ENCODE measurements around the gene MAEA. TPM values are rescaled to one million over a fixed set of nuclear protein-coding genes. Genes with fewer than 3 reads are reported as not detected.

Gene MAEA
- total RNA-seq, 3 donors from 2014 or later, result 61.9 to 66.9 (median 65.3) TPM

DNA sequence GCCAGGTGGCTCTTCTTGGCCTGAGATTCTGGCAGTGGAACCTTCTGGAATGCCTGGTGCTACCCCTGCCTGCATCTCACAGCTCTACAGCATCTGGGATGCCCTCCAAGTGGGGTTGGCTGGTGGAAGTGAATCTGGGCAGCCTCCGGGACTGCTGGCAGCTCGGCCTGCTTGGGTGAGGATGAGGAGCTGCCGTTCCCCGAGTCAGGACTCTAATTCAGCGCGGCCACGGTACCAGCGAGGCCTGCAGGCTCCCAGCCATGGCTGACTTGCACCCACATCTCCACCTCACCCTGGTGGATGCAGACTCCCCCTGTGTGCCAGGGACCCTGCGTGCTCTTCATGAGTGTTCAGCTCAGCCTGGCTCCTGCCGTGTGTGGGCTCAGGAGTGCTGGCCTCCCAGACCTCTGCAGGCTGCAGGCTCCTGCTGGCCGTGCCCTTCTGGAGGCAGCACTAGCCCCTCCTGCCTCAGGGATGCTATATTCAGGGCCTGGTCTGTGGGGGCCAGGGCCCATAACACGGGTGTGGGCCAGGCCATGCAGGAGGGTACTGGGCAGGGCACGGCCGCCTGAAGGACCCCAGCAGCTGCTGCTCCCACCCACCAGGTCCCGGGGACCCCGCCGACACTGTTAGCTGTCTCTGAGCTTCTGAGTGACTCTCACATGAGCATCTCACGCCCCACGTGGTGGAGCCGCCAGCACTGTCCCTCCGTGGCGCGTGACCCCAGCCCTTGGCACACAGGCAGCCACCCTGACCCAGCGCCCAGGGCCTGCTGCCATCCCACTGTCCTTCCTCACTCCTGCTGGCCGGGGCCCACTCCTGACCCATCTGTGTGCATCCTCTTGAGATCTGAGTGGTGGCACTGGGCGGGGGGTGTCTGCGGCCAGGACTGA lies 67.9 kb downstream of the MAEA start:
- no peak overlapping the region for H3K4me3 Mint-ChIP-seq
- ATAC-seq (no peak), DNase-seq (no peak)
- no peaks in the 10 kb centered on the region for H3K4me1 Mint-ChIP-seq (ENCODE audit: low read depth)
- peaks cover 15% of the 10 kb centered on the region for H3K36me3 Mint-ChIP-seq (ENCODE audit: insufficient read depth)
- H3K27me3 Mint-ChIP-seq (ENCODE audit: low read depth), result no peaks in the 10 kb centered on the region
- H3K9me3 Mint-ChIP-seq, result no peaks in the 10 kb centered on the region

DNA sequence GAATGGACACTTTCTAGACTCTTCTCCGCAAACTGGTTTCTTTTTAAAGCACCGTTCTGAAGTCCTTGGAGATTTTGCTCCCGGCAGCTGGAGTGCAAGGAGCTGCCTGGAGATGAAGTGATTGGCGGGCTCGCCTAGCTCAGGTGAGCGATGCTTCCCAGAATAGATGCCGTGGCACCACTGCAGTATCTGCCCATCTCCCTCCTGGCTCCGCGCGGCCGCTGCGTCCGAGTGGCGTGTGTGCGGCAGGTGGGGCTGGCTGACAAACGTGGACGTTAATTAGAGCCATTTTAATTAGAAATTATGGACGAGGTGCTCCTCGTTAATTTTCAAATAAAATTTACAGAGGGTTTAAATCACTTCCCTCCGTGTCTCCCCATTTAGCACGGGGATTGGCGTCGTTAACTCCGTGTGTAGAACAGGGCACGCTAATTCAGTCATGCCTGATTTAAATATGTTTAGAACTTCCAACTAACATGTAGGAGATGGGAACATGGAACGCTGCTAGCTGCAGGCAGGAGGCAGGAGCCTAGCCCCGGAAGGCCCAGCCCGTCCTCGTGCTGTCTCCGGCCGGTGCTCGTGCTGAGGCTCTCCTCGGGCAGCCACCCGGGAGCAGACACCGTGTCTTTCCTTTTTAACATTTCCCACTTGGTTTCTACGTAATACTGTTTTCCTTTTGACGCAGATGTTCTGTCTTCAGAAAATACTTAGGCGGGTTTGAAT lies 68.9 kb downstream of the MAEA start:
- Mint-ChIP-seq H3K4me3 (no peak overlapping the region), H3K4me1 (ENCODE audit: low read depth) (no peaks in the 10 kb centered on the region), H3K9me3 (no peaks in the 10 kb centered on the region), H3K27me3 (ENCODE audit: low read depth) (no peaks in the 10 kb centered on the region), H3K36me3 (ENCODE audit: insufficient read depth) (peaks cover 12% of the 10 kb centered on the region)
- DNase-seq, result no peak
- ATAC-seq, result no peak

DNA sequence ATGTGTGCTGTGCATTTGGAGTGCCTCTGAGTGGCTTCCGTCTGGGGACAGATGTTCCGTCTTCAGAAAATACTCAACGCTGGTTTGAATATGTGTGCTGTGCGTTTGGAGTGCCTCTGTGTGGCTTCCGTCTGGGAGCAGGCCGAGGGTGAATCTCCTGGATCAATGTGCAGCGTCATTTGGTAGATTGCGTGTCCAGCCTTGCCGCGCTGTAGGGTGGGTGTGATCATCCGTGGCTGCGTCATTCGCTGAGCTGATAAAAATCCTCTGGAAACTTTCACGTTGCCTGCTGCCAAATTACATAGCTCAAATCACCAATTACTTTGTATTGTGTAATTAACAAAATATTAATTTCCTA lies 69.4 kb downstream of the MAEA start:
- Mint-ChIP-seq H3K4me3 (no peak overlapping the region), H3K9me3 (no peaks in the 10 kb centered on the region), H3K36me3 (ENCODE audit: insufficient read depth) (peaks cover 12% of the 10 kb centered on the region), H3K27me3 (ENCODE audit: low read depth) (no peaks in the 10 kb centered on the region), H3K4me1 (ENCODE audit: low read depth) (no peaks in the 10 kb centered on the region)
- DNase-seq (no peak), ATAC-seq (no peak)

DNA sequence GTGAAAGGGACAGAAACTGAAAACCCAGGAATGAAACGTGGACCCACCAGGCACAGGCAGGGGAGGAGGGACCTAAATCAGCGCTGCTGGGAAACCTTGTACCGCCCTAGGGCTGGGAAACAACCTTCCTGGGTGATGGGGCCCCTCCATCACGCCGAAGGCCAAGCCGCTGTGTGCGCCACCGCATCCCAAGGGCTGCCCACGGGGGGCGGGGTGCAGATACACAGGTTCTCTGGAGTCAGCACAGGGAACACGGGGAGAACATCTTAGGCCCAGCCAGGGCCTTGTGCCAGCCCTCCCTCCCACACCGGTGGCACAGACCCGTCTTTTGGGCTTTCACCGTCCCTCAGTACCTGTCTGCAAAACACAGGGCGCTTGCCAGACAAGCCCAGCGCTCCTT lies 70.3 kb downstream of the MAEA start:
- Mint-ChIP-seq H3K4me1 (ENCODE audit: low read depth) (no peaks in the 10 kb centered on the region), H3K36me3 (ENCODE audit: insufficient read depth) (peaks cover 9% of the 10 kb centered on the region), H3K4me3 (no peak overlapping the region), H3K27me3 (ENCODE audit: low read depth) (no peaks in the 10 kb centered on the region), H3K9me3 (no peaks in the 10 kb centered on the region)
- no peak for ATAC-seq
- no peak for DNase-seq

DNA sequence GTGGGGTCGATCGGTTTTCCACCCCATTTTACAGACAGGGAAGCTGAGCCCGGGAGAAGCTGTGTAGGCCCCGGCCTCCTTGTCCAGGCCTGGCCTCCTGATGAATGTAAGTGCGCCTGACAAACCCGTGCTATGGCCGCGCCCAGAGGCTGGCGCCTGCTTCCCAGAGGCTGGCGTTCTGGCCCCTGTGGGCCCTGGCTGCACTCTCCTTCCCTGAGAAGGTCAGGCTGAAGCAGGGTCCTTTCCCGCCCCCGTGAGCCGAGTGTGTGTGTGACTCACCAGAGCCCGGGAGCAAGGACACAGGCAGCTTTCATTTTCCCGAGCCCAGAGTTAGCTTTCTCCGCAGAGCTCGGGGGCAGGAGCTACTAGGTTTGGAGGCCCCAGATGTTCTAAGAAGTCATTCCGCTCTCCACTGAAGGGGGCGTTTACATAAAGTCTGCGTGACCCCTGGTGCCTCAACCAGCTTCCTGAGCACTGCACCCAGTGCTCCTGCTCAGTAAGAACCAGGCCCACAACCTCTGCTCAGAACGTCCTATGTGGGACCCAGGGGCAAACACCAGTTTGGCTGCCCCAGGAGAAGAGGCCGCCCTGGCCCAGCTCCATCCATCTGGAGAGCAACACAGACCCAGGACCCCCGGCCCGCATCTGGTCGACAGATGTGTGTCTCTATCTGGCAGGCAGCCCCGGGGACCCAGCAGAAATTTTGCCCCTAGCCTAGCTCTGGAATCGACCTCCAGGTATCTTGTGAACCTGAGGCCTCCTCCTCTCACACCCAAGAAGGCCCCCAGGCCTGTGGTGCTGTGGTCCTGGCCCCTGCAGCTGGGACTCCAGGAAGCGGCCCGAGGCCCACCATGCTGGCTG lies 71.0 kb downstream of the MAEA start:
- H3K27me3 Mint-ChIP-seq (ENCODE audit: low read depth), result no peaks in the 10 kb centered on the region

DNA sequence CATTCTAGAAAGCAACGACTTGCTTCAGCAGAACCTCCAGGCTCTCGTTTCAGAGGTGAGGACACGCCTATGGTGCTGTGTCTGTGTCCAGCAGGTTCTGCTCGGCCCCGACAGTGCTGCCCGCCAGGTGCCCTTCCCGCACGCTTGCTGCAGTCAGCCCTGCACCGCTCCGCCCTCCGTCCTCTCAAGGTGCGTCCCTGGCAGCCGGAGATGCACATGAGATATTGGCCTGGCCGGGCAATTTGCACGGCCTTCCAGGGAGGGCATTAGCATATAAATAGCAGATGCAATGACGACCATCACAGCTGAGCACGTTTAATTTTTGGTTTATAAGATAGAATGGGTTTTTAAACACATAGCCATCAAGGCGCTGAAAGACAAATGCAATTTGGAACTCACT lies 71.7 kb downstream of the MAEA start:
- ATAC-seq (no peak), DNase-seq (no peak)
- Mint-ChIP-seq H3K27me3 (ENCODE audit: low read depth) (no peaks in the 10 kb centered on the region), H3K4me1 (ENCODE audit: low read depth) (no peaks in the 10 kb centered on the region), H3K4me3 (no peak overlapping the region), H3K36me3 (ENCODE audit: insufficient read depth) (peaks cover 4% of the 10 kb centered on the region), H3K9me3 (no peaks in the 10 kb centered on the region)

More for the DNA sequence above, 71.0 kb downstream of the MAEA start:
- no peak for ATAC-seq
- peaks cover 7% of the 10 kb centered on the region for H3K36me3 Mint-ChIP-seq (ENCODE audit: insufficient read depth)
- no peak for DNase-seq
- H3K4me3 Mint-ChIP-seq, result no peak overlapping the region
- H3K4me1 Mint-ChIP-seq (ENCODE audit: low read depth), result no peaks in the 10 kb centered on the region
- H3K9me3 Mint-ChIP-seq, result no peaks in the 10 kb centered on the region

DNA sequence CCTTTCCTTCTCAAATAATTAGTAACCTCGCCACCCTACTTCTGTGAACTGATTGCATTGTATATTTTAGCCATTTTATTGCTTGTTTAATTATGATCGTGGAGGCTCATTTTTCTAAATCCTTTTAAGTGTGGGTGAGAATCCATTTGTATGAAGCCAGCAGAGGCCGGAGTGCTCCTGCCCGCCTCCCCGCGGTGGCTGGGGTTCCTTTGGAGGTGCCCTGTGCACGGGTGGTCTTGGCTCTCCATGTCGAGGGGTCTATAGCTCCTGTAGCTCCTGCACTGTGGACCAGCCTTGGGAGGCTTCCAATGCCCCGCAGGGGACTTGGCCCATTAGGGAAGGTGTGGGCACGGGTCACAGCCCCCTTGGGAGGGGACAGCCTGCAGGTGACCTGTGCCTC lies 72.4 kb downstream of the MAEA start:
- no peak overlapping the region for H3K4me3 Mint-ChIP-seq
- no peaks in the 10 kb centered on the region for H3K4me1 Mint-ChIP-seq (ENCODE audit: low read depth)
- DNase-seq (no peak), ATAC-seq (no peak)
- peaks cover 4% of the 10 kb centered on the region for H3K36me3 Mint-ChIP-seq (ENCODE audit: insufficient read depth)
- no peaks in the 10 kb centered on the region for H3K9me3 Mint-ChIP-seq
- H3K27me3 Mint-ChIP-seq (ENCODE audit: low read depth), result no peaks in the 10 kb centered on the region

DNA sequence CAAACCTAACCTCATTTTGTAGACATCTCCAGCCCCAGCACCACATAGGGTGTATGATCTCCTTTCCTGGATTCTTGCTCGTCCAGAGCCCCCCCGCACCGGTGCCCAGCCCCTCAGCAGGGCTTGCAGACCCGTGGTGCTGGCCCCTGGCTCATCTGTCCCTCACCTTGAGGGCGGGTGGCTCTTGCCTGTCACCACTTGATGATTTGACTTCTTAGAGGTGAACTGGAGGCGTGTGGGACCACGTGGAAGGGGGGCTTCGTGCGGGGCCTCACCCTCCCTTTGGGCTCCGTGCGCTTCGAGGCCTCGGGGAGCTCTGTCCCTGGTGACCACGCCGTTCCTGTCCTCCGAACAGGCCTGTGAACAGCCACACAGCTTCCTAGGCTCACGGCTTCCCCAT lies 72.8 kb downstream of the MAEA start:
- peaks cover 4% of the 10 kb centered on the region for H3K36me3 Mint-ChIP-seq (ENCODE audit: insufficient read depth)
- H3K27me3 Mint-ChIP-seq (ENCODE audit: low read depth), result no peaks in the 10 kb centered on the region
- H3K4me3 Mint-ChIP-seq, result no peak overlapping the region
- H3K9me3 Mint-ChIP-seq, result no peaks in the 10 kb centered on the region
- DNase-seq (no peak), ATAC-seq (no peak)
- H3K4me1 Mint-ChIP-seq (ENCODE audit: low read depth), result no peaks in the 10 kb centered on the region

DNA sequence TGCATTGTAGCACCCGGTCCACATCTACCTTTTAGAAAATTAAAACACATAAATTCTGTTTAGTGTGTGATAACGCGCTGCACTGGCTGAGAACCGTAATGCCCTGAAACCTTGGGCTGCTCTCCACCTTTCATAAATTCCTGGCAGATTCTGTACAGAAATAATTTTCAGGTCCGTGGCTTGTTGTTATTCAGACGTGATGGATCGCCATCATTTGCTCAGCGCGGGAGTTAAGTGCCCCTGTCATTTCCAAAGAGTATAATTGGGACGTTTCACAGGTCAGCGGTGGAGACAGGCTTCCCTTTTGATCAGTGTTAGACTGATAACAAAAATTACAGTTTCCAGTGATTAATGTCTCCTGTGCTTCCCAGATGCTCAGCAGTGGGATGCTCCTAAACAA lies 73.8 kb downstream of the MAEA start:
- H3K9me3 Mint-ChIP-seq, result no peaks in the 10 kb centered on the region
- no peak overlapping the region for H3K4me3 Mint-ChIP-seq
- H3K27me3 Mint-ChIP-seq (ENCODE audit: low read depth), result no peaks in the 10 kb centered on the region
- ATAC-seq (no peak), DNase-seq (no peak)
- H3K4me1 Mint-ChIP-seq (ENCODE audit: low read depth), result no peaks in the 10 kb centered on the region
- peaks cover 4% of the 10 kb centered on the region for H3K36me3 Mint-ChIP-seq (ENCODE audit: insufficient read depth)

DNA sequence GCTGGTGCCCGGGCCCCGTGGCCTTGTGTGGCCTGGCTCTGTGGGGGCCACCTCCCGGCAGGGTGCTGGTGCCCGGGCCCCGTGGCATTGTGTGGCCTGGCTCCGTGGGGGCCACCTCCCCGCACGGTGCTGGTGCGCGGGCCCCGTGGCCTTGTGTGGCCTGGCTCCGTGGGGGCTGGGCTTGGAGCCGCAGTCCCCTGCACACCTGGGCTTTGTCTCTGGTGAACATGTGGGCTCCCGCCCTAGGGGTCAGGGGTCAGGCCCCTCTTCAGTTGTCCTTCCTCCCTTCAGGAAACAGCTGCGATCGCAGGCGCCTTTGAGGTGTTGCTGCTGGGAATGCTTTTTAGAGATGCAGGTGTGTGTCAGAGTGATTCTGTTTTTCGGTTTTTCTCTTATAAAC lies 74.5 kb downstream of the MAEA start:
- DNase-seq (no peak), ATAC-seq (no peak)
- Mint-ChIP-seq H3K4me1 (ENCODE audit: low read depth) (no peaks in the 10 kb centered on the region), H3K36me3 (ENCODE audit: insufficient read depth) (no peaks in the 10 kb centered on the region), H3K4me3 (no peak overlapping the region), H3K9me3 (no peaks in the 10 kb centered on the region), H3K27me3 (ENCODE audit: low read depth) (no peaks in the 10 kb centered on the region)

DNA sequence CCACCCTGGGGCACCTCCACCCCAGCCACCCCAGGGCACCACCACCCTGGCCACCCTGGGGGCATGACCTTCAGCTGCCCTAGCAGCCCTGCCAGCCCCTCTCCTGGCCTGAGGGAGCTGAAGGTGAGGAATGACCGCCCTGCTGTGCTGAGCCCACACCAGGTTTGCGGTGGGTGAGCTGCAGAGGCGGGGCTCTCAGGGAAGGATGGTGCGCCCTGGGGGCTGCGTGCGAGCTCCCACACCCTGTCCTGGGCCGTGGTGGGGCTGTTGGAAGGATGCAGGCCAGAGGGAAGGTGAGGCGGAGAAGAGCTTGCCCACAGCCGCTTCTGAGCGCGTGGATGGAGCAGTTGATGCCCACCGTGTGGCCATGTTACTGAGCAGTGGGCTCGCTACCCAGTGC lies 75.1 kb downstream of the MAEA start:
- DNase-seq (no peak), ATAC-seq (no peak)
- Mint-ChIP-seq H3K4me3 (no peak overlapping the region), H3K36me3 (ENCODE audit: insufficient read depth) (peaks cover 3% of the 10 kb centered on the region), H3K9me3 (no peaks in the 10 kb centered on the region), H3K27me3 (ENCODE audit: low read depth) (no peaks in the 10 kb centered on the region), H3K4me1 (ENCODE audit: low read depth) (no peaks in the 10 kb centered on the region)

DNA sequence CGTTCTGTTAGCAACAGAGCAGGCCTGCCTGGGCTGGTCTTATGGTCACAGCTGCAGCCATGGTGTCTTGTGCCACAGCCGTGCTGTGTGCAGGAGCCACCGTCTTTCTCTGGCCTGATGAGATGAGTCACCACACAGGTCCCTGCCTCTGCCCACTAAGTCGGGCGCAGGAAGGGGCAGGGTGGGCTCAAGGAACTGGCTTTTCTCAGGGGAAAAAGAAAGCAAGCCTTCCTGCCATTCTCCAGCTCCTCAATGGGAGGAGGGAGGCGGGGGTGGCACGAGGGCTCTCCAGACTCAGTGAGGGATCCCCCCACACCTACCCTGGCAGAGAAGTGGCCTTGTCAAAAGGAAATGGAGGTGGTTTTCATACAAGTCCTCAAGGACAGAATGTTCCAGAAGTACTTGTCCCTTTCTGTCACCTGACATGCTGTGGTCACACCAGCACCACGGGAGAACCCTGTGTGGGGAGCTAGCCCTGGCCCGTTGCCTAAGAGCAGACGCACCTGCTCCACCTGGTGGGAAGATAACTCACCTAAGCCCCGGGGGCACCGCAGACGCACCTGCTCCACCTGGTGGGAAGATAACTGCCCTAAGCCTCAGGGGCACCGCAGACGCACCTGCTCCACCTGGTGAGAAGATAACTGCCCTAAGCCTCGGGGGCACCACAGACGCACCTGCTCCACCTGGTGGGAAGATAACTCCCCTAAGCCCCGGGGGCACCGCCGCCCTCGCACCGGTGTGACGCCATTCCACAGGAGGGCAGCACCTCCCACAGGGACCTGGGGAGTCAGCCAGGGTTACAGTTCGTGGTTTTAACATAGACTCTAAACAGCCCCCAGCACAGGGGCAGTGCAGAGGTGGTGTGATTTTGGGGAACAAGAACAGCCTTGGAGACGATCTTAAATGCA lies 75.8 kb downstream of the MAEA start:
- no peaks in the 10 kb centered on the region for H3K27me3 Mint-ChIP-seq (ENCODE audit: low read depth)
- H3K9me3 Mint-ChIP-seq, result no peaks in the 10 kb centered on the region
- DNase-seq (no peak), ATAC-seq (no peak)
- H3K36me3 Mint-ChIP-seq (ENCODE audit: insufficient read depth), result peaks cover 3% of the 10 kb centered on the region
- H3K4me1 Mint-ChIP-seq (ENCODE audit: low read depth), result no peaks in the 10 kb centered on the region
- no peak overlapping the region for H3K4me3 Mint-ChIP-seq

DNA sequence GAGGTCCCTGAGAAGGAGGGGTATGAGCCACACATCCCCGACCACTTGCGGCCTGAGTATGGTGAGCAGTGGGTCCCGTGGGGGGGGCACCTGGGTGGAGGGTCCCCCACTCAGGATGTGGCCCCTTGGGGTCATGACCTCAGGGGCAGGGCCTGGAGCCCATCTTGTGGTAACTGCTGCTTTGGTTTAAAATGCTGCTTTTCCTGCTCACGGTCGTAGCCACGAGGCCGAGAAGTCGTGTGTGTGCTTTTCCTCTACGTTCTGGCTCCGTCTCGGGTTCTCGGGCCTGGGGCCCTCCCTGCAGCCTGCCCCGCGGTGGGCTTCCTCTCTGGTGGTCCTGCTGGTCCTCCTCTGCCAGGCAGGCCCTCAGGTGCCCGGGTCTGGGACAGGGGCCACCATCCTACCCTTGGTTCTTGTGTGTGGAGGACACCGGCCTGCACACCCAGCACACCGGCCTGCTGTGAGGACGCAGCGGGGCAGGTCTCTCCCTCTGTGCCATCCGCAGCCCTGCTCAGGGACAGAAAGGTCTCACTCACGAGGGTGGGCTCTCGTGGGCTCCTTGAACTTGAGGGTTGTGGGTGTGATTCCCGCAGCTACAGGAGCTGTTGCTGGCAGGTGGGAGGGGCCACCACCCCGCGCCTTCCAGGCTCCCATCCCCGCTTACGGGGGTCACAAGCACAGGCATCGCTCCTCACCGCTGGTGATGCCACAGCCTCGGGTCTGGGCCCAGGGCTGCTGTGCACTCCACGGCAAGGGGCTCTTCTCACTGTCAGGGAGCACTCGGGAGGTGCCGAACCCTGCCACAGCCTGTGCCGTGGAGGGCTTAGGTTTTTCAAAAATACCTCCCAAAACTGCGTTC lies 76.9 kb downstream of the MAEA start:
- H3K9me3 Mint-ChIP-seq, result no peaks in the 10 kb centered on the region
- H3K4me3 Mint-ChIP-seq, result no peak overlapping the region
- no peaks in the 10 kb centered on the region for H3K27me3 Mint-ChIP-seq (ENCODE audit: low read depth)
- peaks cover 10% of the 10 kb centered on the region for H3K36me3 Mint-ChIP-seq (ENCODE audit: insufficient read depth)
- H3K4me1 Mint-ChIP-seq (ENCODE audit: low read depth), result no peaks in the 10 kb centered on the region
- DNase-seq (no peak), ATAC-seq (no peak)
